GM20431 (cell line): ENCODE measurements around the gene CACNA1C.

ENCODE experiments used
- in situ Hi-C: fragments of 300-500 bp; cut with MseI, MboI; formaldehyde crosslinking; loops from one replicate; pipeline ENCODE4 v1.15.0; 2020; ENCODE audit warnings: low sequenced_read_pairs; ENCODE audit not compliant: unreplicated experiment

The CACNA1C gene

DNA sequence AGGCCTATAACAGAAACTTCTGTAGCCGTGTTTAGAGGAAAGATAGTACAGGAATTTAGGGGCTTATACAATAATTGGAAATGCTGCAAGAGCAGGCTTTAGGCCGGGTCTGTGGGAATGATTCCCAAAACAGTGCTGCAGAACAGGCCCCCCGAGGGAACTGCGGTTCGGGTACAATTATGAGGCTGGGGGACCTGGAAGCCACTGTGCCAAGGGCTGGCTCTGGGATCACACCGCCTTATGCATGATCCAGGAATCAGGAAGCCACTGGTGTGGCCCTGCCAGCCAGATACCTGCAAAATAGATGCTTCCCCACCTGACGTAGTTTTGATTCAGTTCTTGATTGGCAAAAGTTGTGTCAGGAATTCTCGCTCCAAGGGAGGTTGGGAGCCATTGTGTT lies 55.4 kb downstream of the CACNA1C start:
- in situ Hi-C loops = no loop called here

DNA sequence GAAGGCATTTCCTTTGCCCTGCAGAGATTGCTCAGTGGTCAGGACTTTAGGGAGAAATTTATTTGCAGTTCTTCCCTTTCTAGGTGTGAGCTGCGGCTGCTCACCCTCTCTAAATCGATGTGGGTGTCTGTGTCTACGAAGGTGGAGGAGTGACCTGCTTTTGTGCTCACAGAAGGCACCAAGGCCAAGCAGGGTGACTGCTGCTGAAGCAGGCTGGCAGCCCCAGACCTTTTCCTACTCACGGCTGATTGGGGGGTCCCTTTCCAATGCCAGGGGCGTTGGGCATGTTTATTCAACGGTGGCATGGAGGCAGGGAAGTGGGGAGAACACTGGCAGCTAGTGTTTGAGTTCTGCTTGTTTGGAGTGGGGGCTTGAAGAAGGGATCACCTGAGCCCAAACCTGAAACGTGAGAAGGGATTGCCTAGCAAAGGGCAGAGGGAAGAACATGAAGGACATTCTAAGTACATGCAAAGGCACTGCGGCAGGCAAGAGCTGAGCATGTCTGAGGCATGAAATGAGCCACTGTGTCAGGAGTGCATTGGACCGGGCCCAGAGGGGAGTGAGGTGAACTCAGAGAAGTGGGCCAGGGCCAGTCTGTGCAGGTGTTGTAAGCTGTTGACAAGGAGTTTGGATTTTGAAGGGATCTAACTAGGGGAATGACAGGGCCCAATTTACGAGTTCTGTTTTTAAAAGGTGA lies 56.3 kb downstream of the CACNA1C start:
- in situ Hi-C loops = no loop called here

DNA sequence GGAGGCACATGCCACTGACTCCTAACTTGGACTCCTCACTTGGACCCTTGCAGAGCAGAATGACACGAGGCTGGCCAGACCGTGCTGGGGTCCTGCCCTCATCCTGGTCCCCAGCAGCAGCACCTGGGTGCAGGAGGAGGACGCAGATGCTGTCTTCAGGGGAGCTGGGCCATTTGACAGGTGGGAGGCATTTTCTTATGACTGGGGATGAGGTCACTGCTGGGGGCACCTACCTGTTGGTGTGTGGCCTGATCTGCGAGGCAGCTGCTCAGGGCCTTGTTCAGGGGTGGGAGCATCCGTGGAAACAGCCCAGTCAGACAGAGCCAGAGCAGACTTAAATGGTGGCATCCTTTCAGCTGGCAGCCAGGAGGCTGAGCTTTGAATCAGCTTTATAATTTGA lies 57.3 kb downstream of the CACNA1C start:
- in situ Hi-C loops = no loop called here

DNA sequence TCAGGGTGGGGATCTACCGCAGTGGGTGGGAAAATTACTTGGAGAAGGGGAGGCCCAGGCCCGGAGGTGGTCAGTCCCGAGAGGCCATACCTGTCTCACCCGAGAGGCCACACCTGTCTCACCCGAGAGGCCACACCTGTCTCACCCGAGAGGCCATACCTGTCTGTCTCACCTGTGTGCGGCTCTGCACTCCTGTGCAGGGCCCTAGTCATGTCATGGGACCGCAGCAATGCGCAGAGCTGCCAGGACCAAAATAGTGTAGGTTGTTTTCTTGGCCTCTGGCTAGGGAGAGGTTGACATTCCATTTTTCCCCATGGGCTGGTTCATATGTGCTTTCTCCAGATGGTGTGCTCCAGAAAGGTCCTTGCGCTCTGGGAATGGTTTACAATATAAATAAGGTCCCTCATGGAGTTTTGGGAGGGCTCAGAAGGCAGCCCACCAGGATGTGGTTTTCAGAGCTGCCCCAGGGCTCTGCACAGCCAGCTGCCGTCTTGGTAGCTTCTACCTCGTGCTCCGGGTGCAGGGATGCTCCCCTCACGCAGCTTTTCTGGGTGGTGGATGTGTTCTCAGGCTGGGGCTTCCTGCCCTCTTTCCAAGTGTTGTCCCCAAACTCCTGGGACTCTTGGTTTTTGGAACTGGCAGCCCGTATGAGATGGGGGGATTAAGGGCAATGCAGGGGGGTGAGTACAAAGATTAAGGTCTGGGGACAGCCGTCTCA lies 58.2 kb downstream of the CACNA1C start:
- in situ Hi-C loops = no loop called here

DNA sequence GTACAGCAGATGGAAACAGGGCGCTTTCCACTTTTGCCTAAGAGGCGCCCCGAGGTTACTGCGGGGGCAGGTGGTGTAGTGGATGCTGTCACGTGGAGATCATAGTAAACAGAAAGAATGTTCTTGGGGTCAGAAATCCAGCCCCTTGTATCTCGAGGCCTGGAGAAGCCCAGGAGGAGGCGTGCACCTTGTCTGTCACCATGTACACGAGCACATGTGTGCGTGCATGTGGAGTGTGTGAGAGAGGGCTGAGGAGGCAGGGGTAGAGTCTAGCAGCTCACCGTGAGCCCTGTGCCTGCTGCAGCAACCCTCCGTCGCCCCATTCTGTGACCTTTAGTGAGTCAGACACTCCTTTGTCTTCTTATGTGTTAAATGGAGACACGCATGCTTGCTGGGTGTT lies 59.0 kb downstream of the CACNA1C start:
- in situ Hi-C loops = no loop called here

DNA sequence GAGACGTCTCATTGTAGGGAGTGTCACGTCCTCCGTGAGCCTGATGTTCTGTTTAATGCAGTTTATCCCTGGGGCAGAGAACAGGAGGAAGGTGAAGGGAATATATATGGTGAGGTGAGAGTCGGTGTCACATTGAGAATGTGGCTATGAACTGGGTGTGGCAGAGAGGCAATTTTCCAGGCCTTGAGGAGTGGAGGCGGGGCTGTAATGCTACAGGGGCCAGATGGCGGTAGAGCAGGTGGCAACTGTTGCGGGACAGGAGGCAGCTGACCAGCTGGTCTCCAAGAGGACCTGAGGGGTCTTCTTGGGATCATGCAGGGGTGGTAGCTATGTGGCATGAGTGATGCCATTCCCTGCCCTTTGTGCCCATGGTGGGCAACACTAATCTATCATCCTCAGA lies 59.6 kb downstream of the CACNA1C start:
- in situ Hi-C loops = no loop called here

DNA sequence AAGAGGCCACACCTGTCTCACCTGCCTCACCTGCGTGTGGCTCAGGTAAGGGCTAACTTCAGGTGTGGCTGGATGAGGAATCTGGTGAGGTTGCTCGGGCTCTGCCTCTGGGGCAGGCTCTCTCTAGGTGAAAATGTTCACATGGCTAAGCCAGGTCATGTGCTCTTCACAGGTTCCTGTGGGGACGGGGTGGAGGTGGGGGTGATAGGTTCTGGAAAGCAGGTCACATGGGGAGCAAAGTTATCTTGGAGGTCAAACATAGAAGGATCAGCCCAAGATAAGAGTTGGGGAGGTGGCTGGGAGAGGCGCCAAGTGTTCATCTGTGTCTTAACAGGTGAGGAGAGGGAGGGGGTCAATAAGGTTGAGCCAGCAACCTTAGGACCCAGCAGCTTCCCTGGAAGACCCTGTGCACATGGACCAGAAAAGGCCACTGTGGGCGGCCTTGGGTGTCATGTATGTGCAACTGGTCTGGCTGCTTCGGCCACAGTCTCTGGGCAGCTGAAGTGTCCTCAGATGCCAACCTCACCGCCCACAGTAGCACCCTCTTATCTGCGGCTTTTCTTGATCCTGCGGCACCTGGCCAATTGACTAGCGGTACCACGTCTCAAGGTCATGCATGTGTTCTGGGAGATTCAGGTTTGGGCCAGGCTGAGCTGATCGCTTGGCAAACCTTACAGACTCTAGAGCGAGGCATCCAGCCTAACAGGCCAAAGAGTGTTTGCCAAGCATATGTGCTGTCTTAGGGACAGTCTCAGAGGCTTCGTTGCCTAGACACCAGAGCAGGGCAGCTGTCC lies 60.5 kb downstream of the CACNA1C start:
- in situ Hi-C loops = no loop called here

DNA sequence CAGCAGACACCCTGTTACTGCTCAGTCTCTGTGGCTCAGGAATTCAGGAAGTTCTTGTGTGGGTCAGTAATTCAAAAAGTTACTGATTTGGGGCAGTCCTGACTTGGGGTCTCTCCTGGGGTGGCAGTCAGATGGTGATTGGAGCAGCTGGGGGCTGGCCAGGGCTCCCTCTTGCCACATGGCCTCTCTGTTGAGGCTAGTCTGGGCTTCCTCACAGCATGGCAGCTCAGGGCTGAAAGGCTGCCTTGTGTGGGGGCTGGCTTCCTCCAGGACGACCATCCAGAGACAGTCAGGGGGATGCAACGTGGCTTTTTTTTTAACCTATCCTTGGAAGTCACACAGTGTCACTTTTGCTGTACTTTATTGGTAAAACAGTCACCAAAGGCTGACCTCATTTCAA lies 61.3 kb downstream of the CACNA1C start:
- in situ Hi-C loops = no loop called here

DNA sequence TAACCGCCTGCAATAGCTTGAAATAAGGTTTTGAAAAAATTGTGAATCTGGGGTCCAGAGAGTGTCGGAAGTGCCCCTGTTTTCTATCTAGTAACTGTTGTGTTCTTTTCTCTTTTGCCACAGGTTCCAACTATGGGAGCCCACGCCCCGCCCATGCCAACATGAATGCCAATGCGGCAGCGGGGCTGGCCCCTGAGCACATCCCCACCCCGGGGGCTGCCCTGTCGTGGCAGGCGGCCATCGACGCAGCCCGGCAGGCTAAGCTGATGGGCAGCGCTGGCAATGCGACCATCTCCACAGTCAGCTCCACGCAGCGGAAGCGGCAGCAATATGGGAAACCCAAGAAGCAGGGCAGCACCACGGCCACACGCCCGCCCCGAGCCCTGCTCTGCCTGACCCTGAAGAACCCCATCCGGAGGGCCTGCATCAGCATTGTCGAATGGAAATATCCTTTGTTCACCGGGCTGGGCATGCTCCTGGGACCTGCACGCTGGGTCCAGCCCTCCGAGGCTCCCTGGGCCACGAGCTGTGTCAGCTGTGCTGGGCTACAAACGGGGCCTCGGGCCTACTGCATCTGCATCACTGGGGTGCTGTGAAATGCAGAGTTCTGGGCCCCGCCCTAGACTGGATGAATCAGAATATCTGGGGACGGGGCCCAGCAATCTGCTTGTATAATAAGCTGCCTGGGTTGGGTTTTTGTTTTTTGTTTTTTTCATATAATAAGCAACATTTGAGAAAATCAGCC lies 62.5 kb downstream of the CACNA1C start:
- in situ Hi-C loops = no loop called here

DNA sequence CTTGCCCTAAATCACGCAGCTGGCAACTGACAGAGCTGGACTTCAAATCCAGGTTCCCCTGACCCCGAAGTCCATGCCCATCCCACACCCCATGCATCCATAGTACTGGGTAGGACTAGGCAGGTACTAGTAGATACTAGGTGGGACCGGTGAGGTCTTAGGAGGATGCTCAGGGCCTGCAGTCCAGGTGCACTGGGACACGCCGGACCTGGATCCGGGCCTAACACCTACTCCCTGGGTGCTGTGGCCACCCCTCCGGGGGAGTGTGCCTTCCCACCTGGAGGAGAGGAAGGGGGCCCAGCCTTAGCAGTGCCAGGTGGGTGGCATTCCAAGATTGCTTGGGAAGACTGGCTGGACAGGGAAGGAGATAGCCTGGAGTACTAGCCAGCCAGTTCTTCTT lies 64.8 kb downstream of the CACNA1C start:
- in situ Hi-C loops = no loop called here

DNA sequence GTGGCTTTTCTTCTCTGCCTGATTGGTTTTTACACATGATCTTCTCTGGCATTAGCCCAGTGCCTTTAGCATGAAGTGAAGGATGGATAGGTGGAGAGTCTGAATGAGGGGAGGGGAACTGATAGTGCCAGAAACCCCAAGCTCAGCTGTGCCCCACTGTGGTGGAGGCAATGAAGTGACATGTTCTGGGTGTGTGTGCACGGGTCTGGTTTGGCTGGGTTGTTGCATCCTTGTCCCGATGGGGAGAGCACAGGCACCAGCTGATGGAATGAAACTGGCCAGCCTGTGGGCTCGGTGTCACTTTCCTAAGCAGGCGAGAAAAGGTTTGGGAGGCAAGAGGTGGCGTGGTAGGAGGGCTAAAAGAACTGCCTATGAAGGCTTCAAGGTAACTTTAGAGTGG lies 65.3 kb downstream of the CACNA1C start:
- in situ Hi-C loops = no loop called here

DNA sequence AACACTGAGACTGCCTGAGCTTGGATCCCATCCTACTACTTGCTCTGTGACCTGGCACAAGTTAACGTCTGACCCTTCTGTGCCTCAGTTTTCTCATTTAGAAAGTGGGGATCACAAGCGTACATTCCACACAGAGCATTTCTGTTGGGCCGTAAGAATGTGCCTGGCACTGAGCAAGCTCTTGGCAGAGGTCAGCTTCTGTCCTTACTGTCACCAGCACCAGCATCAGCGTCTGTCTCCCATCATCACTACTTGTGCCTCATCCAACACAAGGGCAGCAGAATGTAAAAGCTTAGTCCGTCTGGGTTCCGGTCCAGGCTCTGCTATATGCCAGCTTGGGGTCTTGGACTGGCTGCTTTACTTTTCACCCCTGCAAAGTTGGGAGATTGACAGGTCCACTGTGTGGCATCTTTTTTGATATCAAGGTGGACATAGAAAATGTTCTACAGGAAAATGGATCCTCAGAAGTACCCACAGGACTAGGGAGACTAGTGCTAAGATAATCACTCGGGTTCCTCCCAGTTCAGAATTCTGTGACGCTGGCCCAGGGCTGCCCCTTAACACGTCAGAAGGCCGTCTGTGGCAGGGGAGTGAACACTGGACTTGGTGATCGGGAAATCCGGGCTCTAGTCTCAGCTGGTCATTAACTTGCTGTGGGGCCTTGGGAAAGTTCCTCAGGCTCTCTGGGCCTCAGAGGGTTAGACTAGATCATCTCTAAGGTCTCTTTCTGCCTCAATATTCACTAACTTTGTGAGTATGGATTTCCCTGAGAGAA lies 65.9 kb downstream of the CACNA1C start:
- in situ Hi-C loops = no loop called here

DNA sequence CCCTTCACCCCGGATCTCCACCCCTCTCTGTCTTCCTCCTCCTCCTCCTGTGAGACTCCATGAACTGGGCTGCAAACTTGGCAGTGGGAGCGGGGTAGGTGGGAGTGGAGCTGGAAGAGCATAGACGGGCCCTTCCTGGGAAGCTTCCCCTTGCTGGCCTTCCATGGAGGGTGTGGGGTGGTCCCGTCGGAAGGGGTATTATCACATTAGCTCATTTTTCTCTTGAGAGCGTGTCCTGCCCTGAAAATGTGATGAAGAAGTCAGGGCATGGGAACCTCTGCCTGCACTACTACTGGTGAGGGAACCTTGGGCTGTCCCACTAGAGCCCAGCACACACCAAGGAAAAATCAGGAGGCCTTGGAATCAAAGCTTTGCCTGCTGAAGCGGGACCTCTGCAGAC lies 66.5 kb downstream of the CACNA1C start:
- in situ Hi-C loops = no loop called here

DNA sequence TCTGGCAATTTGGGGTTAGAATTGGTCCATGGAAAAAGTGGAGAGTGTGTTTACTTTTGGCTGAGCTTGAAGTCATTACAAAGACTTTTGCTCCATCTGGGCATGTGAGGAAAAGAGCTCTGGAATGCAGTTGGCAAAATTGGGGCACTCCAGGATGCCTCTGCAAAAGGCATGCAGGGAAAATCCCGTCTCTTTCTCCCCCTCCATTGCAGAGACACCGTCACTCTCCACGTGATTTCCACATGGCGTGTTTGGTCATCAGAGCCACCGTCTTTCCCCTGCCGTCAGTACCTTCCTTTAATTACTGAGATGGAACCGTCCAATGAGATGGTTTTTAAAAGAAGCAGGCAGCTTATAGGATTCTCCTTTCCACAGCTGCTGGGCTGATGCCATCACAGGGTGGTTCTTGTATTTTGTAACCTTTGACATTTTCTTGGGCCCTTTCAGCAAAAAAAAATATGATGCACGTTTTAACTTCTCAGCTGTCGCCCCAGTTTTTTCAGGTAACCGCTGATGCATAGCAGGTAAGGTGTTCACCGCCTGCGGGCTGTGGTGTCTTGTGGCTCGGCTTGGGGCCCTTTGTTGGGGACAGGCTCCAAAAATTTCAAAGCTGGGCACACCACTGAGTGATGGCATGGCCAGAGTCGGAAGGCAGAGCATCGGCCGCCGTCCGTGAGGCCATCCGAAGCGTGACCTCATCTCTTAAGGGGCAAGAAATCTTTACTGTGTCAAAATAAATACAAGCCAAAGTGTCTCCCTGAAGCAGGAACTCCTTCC lies 68.4 kb downstream of the CACNA1C start:
- in situ Hi-C loops = no loop called here

DNA sequence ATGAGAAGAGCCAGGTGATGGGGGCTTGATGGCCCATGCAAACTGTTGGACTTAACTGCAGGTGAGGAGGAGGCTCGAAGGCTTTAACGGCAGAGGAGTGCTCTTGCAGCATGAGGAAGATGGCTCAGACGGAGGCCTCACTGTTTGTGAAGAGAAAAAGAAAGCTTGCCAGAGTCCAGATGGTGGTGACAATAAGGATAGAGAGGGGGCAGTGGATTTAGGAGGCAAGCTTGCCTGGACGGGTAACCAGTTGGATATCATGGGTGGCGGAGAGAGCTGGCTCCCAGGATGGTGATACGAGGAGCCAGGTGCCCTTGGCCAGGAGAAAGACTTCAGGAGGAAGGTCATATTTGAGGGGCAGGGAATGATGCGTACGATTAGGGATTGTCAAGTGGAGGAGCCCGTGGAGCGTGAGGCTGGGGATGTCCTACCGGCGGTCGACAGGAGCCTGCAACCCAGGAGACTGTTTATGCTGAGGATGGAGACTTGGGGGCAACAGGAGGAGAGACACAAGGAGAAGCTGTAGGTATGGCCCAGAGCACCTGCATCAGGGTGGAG lies 71.8 kb downstream of the CACNA1C start:
- in situ Hi-C loops = no loop called here

DNA sequence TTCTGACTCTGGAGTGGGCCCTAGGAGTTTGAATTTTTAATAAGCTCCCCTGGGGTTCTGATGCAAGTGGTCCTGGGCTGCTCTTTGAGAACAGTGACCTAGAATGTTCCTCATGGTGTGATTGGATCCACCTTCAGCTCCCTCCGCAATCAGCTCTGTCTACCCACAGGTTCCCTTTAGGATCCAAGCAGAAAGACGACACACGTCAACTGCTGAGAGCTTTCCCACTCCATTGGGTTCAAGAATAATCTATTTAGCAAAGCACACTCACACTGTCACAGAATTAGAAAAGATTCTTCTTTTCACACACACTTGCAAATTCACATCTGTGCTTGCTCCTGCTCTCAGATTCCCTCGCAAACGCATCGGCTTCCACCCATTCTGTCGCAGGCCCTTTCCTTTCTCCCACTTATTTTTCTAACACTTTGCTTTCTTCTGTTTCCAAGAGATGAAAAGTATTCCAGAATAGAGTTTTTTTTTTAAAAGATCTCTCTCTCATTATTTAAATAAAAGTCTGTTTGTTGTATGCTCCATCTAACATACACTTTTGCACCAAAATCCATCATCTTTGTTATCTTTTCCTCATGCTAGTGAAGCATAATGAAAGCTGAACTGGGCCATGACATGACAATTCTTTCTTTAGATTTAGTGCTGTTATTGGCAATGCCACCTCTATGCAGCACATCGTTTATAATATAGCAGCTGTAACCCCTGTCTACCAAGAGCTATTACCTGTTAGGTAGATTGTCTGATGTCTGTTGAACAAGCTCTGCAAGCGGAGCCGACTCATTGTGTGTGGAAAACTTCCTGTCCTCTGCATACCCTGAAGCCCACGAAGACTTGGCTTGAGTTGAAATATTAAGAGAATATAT lies 73.1 kb downstream of the CACNA1C start:
- in situ Hi-C loops = no loop called here

DNA sequence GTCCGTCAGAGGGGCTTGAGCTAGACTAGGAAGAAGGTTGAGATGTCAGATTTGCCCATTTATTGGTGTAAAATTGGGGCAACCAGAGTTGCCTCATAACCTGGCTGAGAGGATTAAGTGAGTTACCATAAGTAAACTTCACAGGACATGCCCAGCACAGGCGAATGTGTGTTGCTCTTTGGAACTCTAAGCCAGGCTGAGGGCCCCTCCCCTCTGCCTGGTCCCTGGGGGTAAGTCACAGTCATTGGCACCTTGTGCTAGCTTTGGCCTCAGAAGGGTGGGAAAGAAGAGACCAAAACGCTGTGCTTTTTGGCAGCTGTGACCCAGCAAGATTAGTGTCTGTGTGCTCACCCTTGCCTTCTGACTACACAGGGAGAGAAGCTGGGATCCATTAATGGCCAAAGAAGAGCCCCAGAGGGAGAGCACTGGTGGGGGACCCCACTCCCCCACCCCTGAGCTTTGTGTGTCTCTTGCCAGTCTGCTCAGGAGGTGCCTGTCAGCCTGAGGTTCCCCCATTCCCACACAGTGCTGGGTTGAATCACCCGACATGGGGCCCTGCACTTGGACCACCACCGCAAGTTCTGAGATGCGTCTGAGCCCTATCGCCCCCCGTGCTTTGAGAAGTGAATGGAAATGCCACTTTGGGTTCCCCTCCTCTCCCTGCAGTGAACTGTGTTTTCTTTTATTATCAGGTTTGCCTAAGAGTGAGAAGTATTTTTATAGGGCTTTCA lies 74.1 kb downstream of the CACNA1C start:
- in situ Hi-C loops = no loop called here
